B cell (primary cell): ENCODE data around the gene CLEC2L. TPM values are rescaled to one million over a fixed set of nuclear protein-coding genes. Genes with fewer than 3 reads are reported as not detected.

ENCODE experiments used
- ATAC-seq: fragments of 200-7000 bp; cut with Tn5 transposase; one replicate; pipeline ENCODE4 v1.10.0; 2021; ENCODE audit warnings: low read depth, mild to moderate bottlenecking, moderate number of reproducible peaks, moderate library complexity
- CTCF ChIA-PET: fragments of 350-600 bp; sonication (Branson Sonifier 250); formaldehyde crosslinking; loops from one replicate; lab custom pipeline; 2021; ENCODE audit warnings: antibody characterized with exemption, inconsistent platforms; lab: Charles Lee
- POLR2A ChIA-PET: fragments of 350-600 bp; sonication (Branson Sonifier 250); formaldehyde crosslinking; loops from one replicate; lab custom pipeline; 2021; ENCODE audit warnings: antibody characterized with exemption; lab: Charles Lee
- DNase-seq: peaks from one replicate; pipeline ENCODE4 v3.0.0; 2013
- H2AFZ ChIP-seq: 2 replicates; pipeline ENCODE4 v1.6.1; 2012; ENCODE audit warnings: mild to moderate bottlenecking, low read depth, low read length; ENCODE audit not compliant: insufficient read depth, poor library complexity, severe bottlenecking
- H3K27ac ChIP-seq, 2 donors: 1 replicate in 1 of 2; 2 replicates in 1 of 2; pipeline ENCODE4 v1.5.1; 2012 to 2013; ENCODE audit warnings: low read length in 2 of 2, mild to moderate bottlenecking in 2 of 2, moderate library complexity in 1 of 2
- H3K27me3 ChIP-seq, 4 experiments: fragments of 200-600 bp in 1 of 4; sonication (generic) in 1 of 4; replicated peaks in 1 of 4; 1 replicate in 2 of 4; 2 replicates in 2 of 4; pipeline versions ENCODE4 v1.6.1 to v1.7.0; 2013 to 2016; ENCODE audit warnings: low read length in 3 of 4, mild to moderate bottlenecking in 2 of 4, mixed read lengths in 1 of 4, moderate library complexity in 1 of 4; ENCODE audit not compliant: insufficient read depth in 4 of 4, control insufficient read depth in 3 of 4; ENCODE audit errors: control extremely low read depth in 1 of 4
- H3K36me3 ChIP-seq, 2 experiments: replicated peaks in 1 of 2; 1 replicate in 1 of 2; 2 replicates in 1 of 2; pipeline versions ENCODE4 v1.6.1 to v1.7.1; 2013; ENCODE audit warnings: low read length in 1 of 2; ENCODE audit not compliant: insufficient read depth in 2 of 2, control insufficient read depth in 1 of 2; ENCODE audit errors: control extremely low read depth in 1 of 2, extremely low read depth in 1 of 2
- H3K4me1 ChIP-seq, 2 donors: fragments of 200-600 bp in 1 of 2; sonication (generic) in 1 of 2; 1 replicate in 1 of 2; 2 replicates in 1 of 2; pipeline versions ENCODE4 v1.5.1 to v1.6.1; 2013 to 2017; ENCODE audit warnings: low read length in 2 of 2; ENCODE audit not compliant: control insufficient read depth in 2 of 2, insufficient read depth in 2 of 2
- H3K4me2 ChIP-seq: replicated peaks from 2 replicates; pipeline ENCODE3; 2012; ENCODE audit warnings: mild to moderate bottlenecking, low read depth, low read length; ENCODE audit not compliant: poor library complexity, severe bottlenecking
- H3K4me3 ChIP-seq, 5 experiments: fragments of 200-600 bp in 1 of 5; sonication (generic) in 1 of 5; 1 replicate in 3 of 5; 2 replicates in 2 of 5; pipeline versions ENCODE4 v1.5.1 to v1.7.0; 2011 to 2016; ENCODE audit warnings: low read length in 4 of 5, mild to moderate bottlenecking in 4 of 5, low read depth in 2 of 5, control low read depth in 1 of 5, moderate library complexity in 1 of 5; ENCODE audit not compliant: insufficient read depth in 1 of 5; ENCODE audit errors: control extremely low read depth in 1 of 5, extremely low read depth in 1 of 5
- H3K79me2 ChIP-seq: fragments of 200-600 bp; sonication (generic); one replicate; pipeline ENCODE4 v1.6.0; 2016; ENCODE audit warnings: low read length; ENCODE audit not compliant: control insufficient read depth, insufficient read depth
- H3K9ac ChIP-seq: fragments of 200-600 bp; sonication (generic); 2 replicates; pipeline ENCODE4 v1.6.1; 2017; ENCODE audit warnings: mild to moderate bottlenecking, low read length, moderate library complexity
- H3K9me3 ChIP-seq, 3 donors: one replicate each; pipeline versions ENCODE4 v1.6.1 to v1.7.1; 2013; ENCODE audit warnings: low read length in 2 of 3; ENCODE audit not compliant: control insufficient read depth in 2 of 3, insufficient read depth in 1 of 3; ENCODE audit errors: control extremely low read depth in 1 of 3
- H4K20me1 ChIP-seq: 2 replicates; pipeline ENCODE4 v1.6.0; 2012; ENCODE audit warnings: mild to moderate bottlenecking, low read length; ENCODE audit not compliant: insufficient read depth, control insufficient read depth, poor library complexity, severe bottlenecking
- H3K27ac Mint-ChIP-seq: one replicate; pipeline ENCODE4 v1.8.0; 2021; ENCODE audit warnings: mixed read lengths
- H3K27me3 Mint-ChIP-seq: one replicate; pipeline ENCODE4 v1.8.0; 2021; ENCODE audit warnings: mixed read lengths
- H3K4me1 Mint-ChIP-seq: one replicate; pipeline ENCODE4 v1.8.0; 2021; ENCODE audit warnings: mixed read lengths
- H3K4me3 Mint-ChIP-seq: one replicate; pipeline ENCODE4 v1.8.0; 2021; ENCODE audit warnings: mixed read lengths
- H3K9me3 Mint-ChIP-seq: one replicate; pipeline ENCODE4 v1.8.0; 2022; ENCODE audit warnings: mixed read lengths; ENCODE audit not compliant: insufficient read depth
- EZH2 ChIP-seq: IDR thresholded peaks from 2 replicates; pipeline ENCODE4 v1.6.1; 2012; ENCODE audit warnings: borderline replicate concordance, low read depth, mild to moderate bottlenecking, moderate library complexity, low read length; ENCODE audit not compliant: insufficient read depth, poor library complexity, severe bottlenecking
- WGBS: methylation state at CpG from one replicate; pipeline ENCODE4 v1.1.5; 2013; ENCODE audit warnings: missing lambda C conversion rate; ENCODE audit not compliant: insufficient coverage; 5-methylcytosine and 5-hydroxymethylcytosine counted together
- intact Hi-C: fragments of 100-400 bp; cut with micrococcal nuclease; formaldehyde crosslinking; loops from one replicate; pipeline ENCODE4 v1.10.0; 2022
- polyA plus RNA-seq: library from polyadenylated mRNA; depleted of rRNA; stranded (reverse); fragments of >200 nt; gene quantifications from 2 replicates; pipeline ENCODE4 v1.2.3, GENCODE V29; 2012
- total RNA-seq, 2 donors: library from RNA; stranded (reverse); fragments of 120-200 nt in 1 of 2; gene quantifications; 1 replicate in 1 of 2; 2 replicates in 1 of 2; pipeline versions ENCODE4 v1.2.3 to v1.2.4, GENCODE V29; 2013 to 2022
- TF ChIP-seq, protein P1 (sequence below): fragments of 200-600 bp; IDR thresholded peaks from one replicate; pipeline ENCODE4 v1.8.0; 2022; ENCODE audit warnings: antibody characterized with exemption, mild to moderate bottlenecking

CLEC2L gene
- total and polyA plus RNA-seq, 2 donors (not counting 1 experiment from before 2014, with no cell fraction given) = not detected

DNA sequence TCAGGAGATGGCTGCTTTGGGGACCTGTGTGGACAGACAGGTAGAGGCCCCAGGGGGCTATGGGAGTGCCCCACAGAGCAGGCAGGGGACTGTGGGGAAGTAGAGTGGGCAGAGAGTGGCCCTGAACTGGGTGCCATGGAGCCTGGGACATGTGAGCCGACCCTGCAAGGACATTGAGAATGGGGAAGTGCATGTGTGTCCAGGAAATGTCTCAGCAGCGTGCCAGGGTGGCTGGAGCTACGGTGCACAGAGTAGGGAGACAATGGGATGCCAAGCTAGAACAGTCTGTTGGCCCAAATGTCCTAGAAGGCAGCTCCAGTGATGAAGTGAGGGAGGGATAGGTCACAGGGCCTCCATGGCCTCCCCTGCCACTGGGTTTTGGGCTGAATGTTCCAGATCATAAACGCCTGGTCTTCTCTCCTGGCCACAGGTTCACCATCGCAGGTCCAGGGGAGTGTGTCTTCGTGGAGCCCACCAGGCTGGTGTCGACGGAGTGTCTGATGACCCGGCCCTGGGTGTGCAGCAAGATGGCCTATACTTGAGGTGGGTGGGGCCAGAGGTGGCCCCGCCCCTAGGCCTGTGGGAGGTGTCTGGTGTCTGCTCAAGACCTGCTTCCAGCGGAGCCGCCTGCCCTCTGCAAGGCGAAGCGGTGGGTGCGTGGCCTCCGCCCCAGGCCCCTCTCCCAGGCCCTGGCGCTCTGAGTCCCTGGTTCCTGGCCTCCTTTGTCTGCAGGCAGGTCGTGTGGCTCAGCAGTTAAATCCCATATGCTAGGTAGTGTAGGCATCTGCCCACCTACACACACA, 20.5 kb downstream of the CLEC2L start:
- no peak overlapping the region for H3K4me2 ChIP-seq
- Mint-ChIP-seq H3K4me1 (no peaks in the 10 kb centered on the region), H3K27me3 (peaks cover 6% of the 10 kb centered on the region), H3K27ac (no peak overlapping the region), H3K4me3 (no peak overlapping the region), H3K9me3 (no peaks in the 10 kb centered on the region)
- POLR2A ChIA-PET = no interaction called here
- H2AFZ ChIP-seq = no peak overlapping the region
- CTCF ChIA-PET = no interaction called here
- no peak for TF ChIP-seq EZH2
- TF ChIP-seq, protein P1, sequence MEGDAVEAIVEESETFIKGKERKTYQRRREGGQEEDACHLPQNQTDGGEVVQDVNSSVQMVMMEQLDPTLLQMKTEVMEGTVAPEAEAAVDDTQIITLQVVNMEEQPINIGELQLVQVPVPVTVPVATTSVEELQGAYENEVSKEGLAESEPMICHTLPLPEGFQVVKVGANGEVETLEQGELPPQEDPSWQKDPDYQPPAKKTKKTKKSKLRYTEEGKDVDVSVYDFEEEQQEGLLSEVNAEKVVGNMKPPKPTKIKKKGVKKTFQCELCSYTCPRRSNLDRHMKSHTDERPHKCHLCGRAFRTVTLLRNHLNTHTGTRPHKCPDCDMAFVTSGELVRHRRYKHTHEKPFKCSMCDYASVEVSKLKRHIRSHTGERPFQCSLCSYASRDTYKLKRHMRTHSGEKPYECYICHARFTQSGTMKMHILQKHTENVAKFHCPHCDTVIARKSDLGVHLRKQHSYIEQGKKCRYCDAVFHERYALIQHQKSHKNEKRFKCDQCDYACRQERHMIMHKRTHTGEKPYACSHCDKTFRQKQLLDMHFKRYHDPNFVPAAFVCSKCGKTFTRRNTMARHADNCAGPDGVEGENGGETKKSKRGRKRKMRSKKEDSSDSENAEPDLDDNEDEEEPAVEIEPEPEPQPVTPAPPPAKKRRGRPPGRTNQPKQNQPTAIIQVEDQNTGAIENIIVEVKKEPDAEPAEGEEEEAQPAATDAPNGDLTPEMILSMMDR = no peak
- DNase-seq = no peak
- no peaks in the 10 kb centered on the region for H3K79me2 ChIP-seq
- no peaks in the 10 kb centered on the region for H3K4me1 ChIP-seq
- ATAC-seq = no peak
- no peaks in the 10 kb centered on the region for H3K27me3 ChIP-seq
- 82% methylated on average over 17 of the region's 18 CpGs for WGBS
- H3K4me3 ChIP-seq = no peak overlapping the region
- H3K9me3 ChIP-seq = peaks cover 0 to 10% (median 0%) of the 10 kb centered on the region in 3 donors
- intact Hi-C loops = no loop called here
- H3K27ac ChIP-seq = no peak overlapping the region
- no peaks in the 10 kb centered on the region for H4K20me1 ChIP-seq
- no peak overlapping the region for H3K9ac ChIP-seq
- H3K36me3 ChIP-seq = no peaks in the 10 kb centered on the region

DNA sequence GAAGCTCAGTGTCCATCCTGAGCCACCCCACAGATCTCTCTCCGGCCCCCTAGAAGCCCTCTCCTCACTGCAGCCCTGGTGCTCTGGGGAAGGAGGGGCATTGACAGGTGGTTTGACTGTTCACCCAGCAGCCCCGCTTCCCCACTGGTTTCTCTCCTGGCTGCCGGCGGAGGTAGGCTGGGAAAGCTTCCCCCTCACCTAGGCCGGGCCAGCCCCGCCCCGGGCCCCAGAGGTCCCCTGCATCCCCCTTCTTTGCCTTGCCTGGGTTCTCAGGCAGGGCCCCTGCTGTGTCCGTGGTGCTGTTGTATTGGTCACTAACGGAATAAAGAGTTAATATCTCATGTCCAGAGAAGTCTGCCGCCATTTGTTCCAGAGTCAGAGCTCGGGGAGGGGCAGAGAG, 21.2 kb downstream of the CLEC2L start:
- intact Hi-C loops = no loop called here
- Histone ChIP-seq H2AFZ (no peak overlapping the region), H3K4me1 (no peaks in the 10 kb centered on the region), H3K79me2 (no peaks in the 10 kb centered on the region), H3K4me3 (no peak overlapping the region), H4K20me1 (no peaks in the 10 kb centered on the region), H3K27ac (no peak overlapping the region), H3K27me3 (no peaks in the 10 kb centered on the region), H3K9ac (no peak overlapping the region), H3K4me2 (no peak overlapping the region), H3K36me3 (no peaks in the 10 kb centered on the region), H3K9me3 (peaks cover 0 to 10% (median 0%) of the 10 kb centered on the region in 3 donors)
- POLR2A ChIA-PET = no interaction called here
- Mint-ChIP-seq H3K27me3 (peaks cover 4% of the 10 kb centered on the region), H3K9me3 (no peaks in the 10 kb centered on the region), H3K4me1 (no peaks in the 10 kb centered on the region), H3K27ac (no peak overlapping the region), H3K4me3 (no peak overlapping the region)
- no peak for TF ChIP-seq EZH2
- TF ChIP-seq, protein P1 = no peak
- 94% methylated on average over 4 of the region's 11 CpGs for WGBS
- CTCF ChIA-PET = no interaction called here
- ATAC-seq (no peak), DNase-seq (no peak)
